ENCODE results near the gene CEP20.

The CEP20 gene

GRCh38 chr16:15891508-15891907 is 3.1 kb upstream of the CEP20 start:
- TF ChIP-seq TEAD4 (IDR thresholded peaks at IDR 0.05) = no peak
- TF ChIP-seq CEBPB (IDR thresholded peaks at IDR 0.05) = no peak
- no peak for TF ChIP-seq FOXM1 (IDR thresholded peaks at IDR 0.05; ENCODE audit: borderline replicate concordance, low read depth)
- no peak for TF ChIP-seq CREB1 (IDR thresholded peaks at IDR 0.05; ENCODE audit: low read depth)
- TF ChIP-seq ZBTB7A (IDR thresholded peaks at IDR 0.05; ENCODE audit: low read depth) = no peak
- no peak for TF ChIP-seq EGR1 (IDR thresholded peaks at IDR 0.05)
- TF ChIP-seq YY1 (IDR thresholded peaks at IDR 0.05; ENCODE audit: low read depth) = no peak
- no peak for TF ChIP-seq NFIC (IDR thresholded peaks at IDR 0.05)
- TF ChIP-seq EP300 (IDR thresholded peaks at IDR 0.05; ENCODE audit: borderline replicate concordance) = no peak

- TF ChIP-seq CEBPB (IDR thresholded peaks at IDR 0.05) (no peak), RAD21 (IDR thresholded peaks at IDR 0.05; ENCODE audit: low read depth) (no peak), EGR1 (IDR thresholded peaks at IDR 0.05) (no peak), NFIC (IDR thresholded peaks at IDR 0.05) (no peak), FOXM1 (IDR thresholded peaks at IDR 0.05; ENCODE audit: borderline replicate concordance, low read depth) (no peak), TAF1 (IDR thresholded peaks at IDR 0.05; ENCODE audit: low read depth) (no peak), EP300 (IDR thresholded peaks at IDR 0.05; ENCODE audit: borderline replicate concordance) (no peak), CREB1 (IDR thresholded peaks at IDR 0.05; ENCODE audit: low read depth) (no peak), MAX (IDR thresholded peaks at IDR 0.05) (no peak), TEAD4 (IDR thresholded peaks at IDR 0.05) (no peak), TCF12 (IDR thresholded peaks at IDR 0.05; ENCODE audit: low read depth) (no peak), YY1 (IDR thresholded peaks at IDR 0.05; ENCODE audit: low read depth) (no peak), ZBTB7A (IDR thresholded peaks at IDR 0.05; ENCODE audit: low read depth) (no peak), REST (IDR thresholded peaks at IDR 0.05; ENCODE audit: low read depth) (no peak), USF1 (IDR thresholded peaks at IDR 0.05) (no peak)
These were observed 1.1 kb downstream of the CEP20 start for GRCh38 chr16:15887283-15887682.

- TF ChIP-seq TEAD4 (IDR thresholded peaks at IDR 0.05) = no peak
- no peak for TF ChIP-seq CEBPB (IDR thresholded peaks at IDR 0.05)
- no peak for TF ChIP-seq NFIC (IDR thresholded peaks at IDR 0.05)
- no peak for TF ChIP-seq MAX (IDR thresholded peaks at IDR 0.05)
- TF ChIP-seq TCF12 (IDR thresholded peaks at IDR 0.05; ENCODE audit: low read depth) = no peak
- no peak for TF ChIP-seq YY1 (IDR thresholded peaks at IDR 0.05; ENCODE audit: low read depth)
- TF ChIP-seq ZBTB7A (IDR thresholded peaks at IDR 0.05; ENCODE audit: low read depth) = no peak
- TF ChIP-seq USF1 (IDR thresholded peaks at IDR 0.05) = no peak
- TF ChIP-seq REST (IDR thresholded peaks at IDR 0.05; ENCODE audit: low read depth) = no peak
- no peak for TF ChIP-seq CREB1 (IDR thresholded peaks at IDR 0.05; ENCODE audit: low read depth)
- no peak for TF ChIP-seq FOXM1 (IDR thresholded peaks at IDR 0.05; ENCODE audit: borderline replicate concordance, low read depth)
- no peak for TF ChIP-seq EP300 (IDR thresholded peaks at IDR 0.05; ENCODE audit: borderline replicate concordance)
- no peak for TF ChIP-seq TAF1 (IDR thresholded peaks at IDR 0.05; ENCODE audit: low read depth)
These were observed 2.3 kb downstream of the CEP20 start for GRCh38 chr16:15886078-15886477.

- TF ChIP-seq EP300 (IDR thresholded peaks at IDR 0.05; ENCODE audit: borderline replicate concordance) (no peak), CEBPB (IDR thresholded peaks at IDR 0.05) (no peak), FOXM1 (IDR thresholded peaks at IDR 0.05; ENCODE audit: borderline replicate concordance, low read depth) (no peak), TEAD4 (IDR thresholded peaks at IDR 0.05) (no peak), REST (IDR thresholded peaks at IDR 0.05; ENCODE audit: low read depth) (no peak), EGR1 (IDR thresholded peaks at IDR 0.05) (no peak), YY1 (IDR thresholded peaks at IDR 0.05; ENCODE audit: low read depth) (no peak), TCF12 (IDR thresholded peaks at IDR 0.05; ENCODE audit: low read depth) (no peak), ZBTB7A (IDR thresholded peaks at IDR 0.05; ENCODE audit: low read depth) (no peak), USF1 (IDR thresholded peaks at IDR 0.05) (no peak), CREB1 (IDR thresholded peaks at IDR 0.05; ENCODE audit: low read depth) (no peak)
These were observed 2.8 kb downstream of the CEP20 start for GRCh38 chr16:15885560-15886001.
